Liver (tissue), 9 donors: ENCODE measurements around the gene STOML1. TPM values are rescaled to one million over a fixed set of nuclear protein-coding genes. Genes with fewer than 3 reads are reported as not detected.

ENCODE experiments used
- DNase-seq: peaks from one replicate; pipeline ENCODE4 v3.0.0-alpha.2; 2017; ENCODE audit warnings: low spot score
- H3K27ac ChIP-seq, 2 donors: one replicate each; pipeline ENCODE4 v1.7.0; 2013; ENCODE audit warnings: inconsistent platforms in 2 of 2, low read length in 2 of 2, control low read depth in 1 of 2, low read depth in 1 of 2, mild to moderate bottlenecking in 1 of 2
- H3K27me3 ChIP-seq, 4 donors: one replicate each; pipeline versions ENCODE4 v1.6.1 to v1.7.0; 2013; ENCODE audit warnings: low read length in 3 of 4, inconsistent platforms in 1 of 4, mild to moderate bottlenecking in 1 of 4, moderate library complexity in 1 of 4; ENCODE audit not compliant: control insufficient read depth in 4 of 4, insufficient read depth in 4 of 4
- H3K36me3 ChIP-seq, 4 donors: one replicate each; pipeline versions ENCODE4 v1.6.1 to v1.7.0; 2013; ENCODE audit warnings: low read length in 3 of 4, mild to moderate bottlenecking in 3 of 4, low read depth in 1 of 4, moderate library complexity in 1 of 4; ENCODE audit not compliant: control insufficient read depth in 4 of 4, insufficient read depth in 3 of 4
- H3K4me1 ChIP-seq, 4 donors: one replicate each; pipeline versions ENCODE4 v1.6.1 to v1.7.0; 2013; ENCODE audit warnings: low read length in 3 of 4, mild to moderate bottlenecking in 3 of 4, moderate library complexity in 1 of 4; ENCODE audit not compliant: control insufficient read depth in 4 of 4, insufficient read depth in 4 of 4
- H3K4me3 ChIP-seq, 3 donors: one replicate each; pipeline versions ENCODE4 v1.6.1 to v1.7.0; 2013; ENCODE audit warnings: low read length in 3 of 3, control low read depth in 1 of 3, low read depth in 1 of 3, mild to moderate bottlenecking in 1 of 3
- H3K9ac ChIP-seq, 2 donors: one replicate each; pipeline ENCODE4 v1.7.0; 2013; ENCODE audit warnings: low read length in 2 of 2, mild to moderate bottlenecking in 2 of 2, moderate library complexity in 2 of 2, control low read depth in 1 of 2, low read depth in 1 of 2
- H3K9me3 ChIP-seq, 4 donors: one replicate each; pipeline versions ENCODE4 v1.6.1 to v1.7.0; 2013; ENCODE audit warnings: low read length in 3 of 4; ENCODE audit not compliant: control insufficient read depth in 4 of 4
- EGR1 ChIP-seq, 2 donors: IDR thresholded peaks; 2 replicates each; pipeline ENCODE4 v1.6.1; 2016 to 2018; ENCODE audit warnings: antibody characterized with exemption in 2 of 2, low read depth in 2 of 2
- FOXA1 ChIP-seq: IDR thresholded peaks from 2 replicates; pipeline ENCODE4 v1.6.1; 2016; ENCODE audit warnings: antibody characterized with exemption
- FOXA2 ChIP-seq: IDR thresholded peaks from 2 replicates; pipeline ENCODE4 v1.6.1; 2016; ENCODE audit warnings: antibody characterized with exemption
- GABPA ChIP-seq, 2 donors: IDR thresholded peaks in 1 of 2; conservative IDR thresholded peaks in 1 of 2; 2 replicates each; pipeline ENCODE4 v1.6.1; 2016; ENCODE audit warnings: antibody characterized with exemption in 2 of 2, mild to moderate bottlenecking in 1 of 2, moderate library complexity in 1 of 2
- HNF4A ChIP-seq, 2 donors: conservative IDR thresholded peaks; 2 replicates each; pipeline ENCODE4 v1.6.1; 2016; ENCODE audit warnings: antibody characterized with exemption in 2 of 2, mild to moderate bottlenecking in 2 of 2
- HNF4G ChIP-seq: IDR thresholded peaks from 2 replicates; pipeline ENCODE4 v1.6.1; 2016; ENCODE audit warnings: antibody characterized with exemption
- JUND ChIP-seq, 2 donors: IDR thresholded peaks; 2 replicates each; pipeline ENCODE4 v1.6.1; 2016; ENCODE audit warnings: antibody characterized with exemption in 2 of 2
- NR2F2 ChIP-seq: IDR thresholded peaks from 2 replicates; pipeline ENCODE4 v1.6.1; 2016; ENCODE audit warnings: antibody characterized with exemption
- RAD21 ChIP-seq, 2 donors: IDR thresholded peaks; 2 replicates each; pipeline ENCODE4 v1.6.1; 2016; ENCODE audit warnings: antibody characterized with exemption in 2 of 2, mild to moderate bottlenecking in 2 of 2
- RXRA ChIP-seq, 2 donors: IDR thresholded peaks; 2 replicates each; pipeline ENCODE4 v1.6.1; 2017 to 2018; ENCODE audit warnings: antibody characterized with exemption in 2 of 2, mild to moderate bottlenecking in 1 of 2
- SP1 ChIP-seq: IDR thresholded peaks from 2 replicates; pipeline ENCODE4 v1.6.1; 2018; ENCODE audit warnings: antibody characterized with exemption, mild to moderate bottlenecking
- TAF1 ChIP-seq: conservative IDR thresholded peaks from 2 replicates; pipeline ENCODE4 v1.6.1; 2016; ENCODE audit warnings: antibody characterized with exemption, mild to moderate bottlenecking
- YY1 ChIP-seq: IDR thresholded peaks from 2 replicates; pipeline ENCODE4 v1.6.1; 2016; ENCODE audit warnings: antibody characterized with exemption, mild to moderate bottlenecking
- WGBS: extraction: QIAGEN DNeasy Blood & Tissue Kit; methylation state at CpG from one replicate; pipeline ENCODE4 v1.1.7; 2013; 5-methylcytosine and 5-hydroxymethylcytosine counted together
- polyA plus RNA-seq, 2 donors: library from polyadenylated mRNA; stranded (reverse) in 1 of 2; unstranded in 1 of 2; fragments of 200-250 nt in 1 of 2; fragments of >200 nt in 1 of 2; fragmentation: Nextera tagmentation in 1 of 2; extraction: Ambion mirVana in 1 of 2; gene quantifications; one replicate each; pipeline versions ENCODE4 v1.2.1 to v1.2.3, GENCODE V29; 2013 to 2015
- total RNA-seq, 2 donors: library from RNA; depleted of rRNA; stranded (reverse); fragments of >200 nt; gene quantifications; one replicate each; pipeline ENCODE4 v1.2.3, GENCODE V29; 2014
- TF ChIP-seq, protein P1 (sequence below): IDR thresholded peaks from 2 replicates; pipeline ENCODE4 v1.6.1; 2016; ENCODE audit warnings: antibody characterized with exemption, mild to moderate bottlenecking
- TF ChIP-seq, protein P2 (sequence below): IDR thresholded peaks from 2 replicates; pipeline ENCODE4 v1.6.1; 2016; ENCODE audit warnings: antibody characterized with exemption
- TF ChIP-seq, protein P3 (sequence below): IDR thresholded peaks from 2 replicates; pipeline ENCODE4 v1.6.1; 2016; ENCODE audit warnings: antibody characterized with exemption
- donor health status: healthy.
- donor health status: healthy.
- donor health status: healthy.
- donor health status: healthy.
- donor health status: healthy.

Gene STOML1
- total and polyA plus RNA-seq, 4 donors: 5.4 to 9.4 (median 6.4) TPM

DNA sequence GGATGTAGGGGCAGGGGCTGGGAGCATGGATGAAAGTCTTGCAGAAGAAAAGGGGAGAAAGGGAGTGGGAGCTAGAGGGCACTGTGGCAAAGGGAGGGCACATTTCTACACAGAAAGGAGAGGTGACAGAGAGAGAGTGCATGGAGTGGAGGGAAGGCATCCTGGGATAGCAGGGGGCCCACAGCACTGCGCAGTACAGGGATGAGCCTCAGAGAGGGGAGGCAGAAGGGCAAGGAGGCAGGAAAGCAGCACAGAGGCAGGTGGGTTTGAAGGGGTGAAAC is 5.4 kb downstream of the STOML1 start (continued):
- TF ChIP-seq YY1: no peak
- TF ChIP-seq NR2F2: no peak
- no peak for TF ChIP-seq RAD21 (IDR thresholded peaks at IDR 0.05)
- TF ChIP-seq RXRA (IDR thresholded peaks at IDR 0.05): no peak

DNA sequence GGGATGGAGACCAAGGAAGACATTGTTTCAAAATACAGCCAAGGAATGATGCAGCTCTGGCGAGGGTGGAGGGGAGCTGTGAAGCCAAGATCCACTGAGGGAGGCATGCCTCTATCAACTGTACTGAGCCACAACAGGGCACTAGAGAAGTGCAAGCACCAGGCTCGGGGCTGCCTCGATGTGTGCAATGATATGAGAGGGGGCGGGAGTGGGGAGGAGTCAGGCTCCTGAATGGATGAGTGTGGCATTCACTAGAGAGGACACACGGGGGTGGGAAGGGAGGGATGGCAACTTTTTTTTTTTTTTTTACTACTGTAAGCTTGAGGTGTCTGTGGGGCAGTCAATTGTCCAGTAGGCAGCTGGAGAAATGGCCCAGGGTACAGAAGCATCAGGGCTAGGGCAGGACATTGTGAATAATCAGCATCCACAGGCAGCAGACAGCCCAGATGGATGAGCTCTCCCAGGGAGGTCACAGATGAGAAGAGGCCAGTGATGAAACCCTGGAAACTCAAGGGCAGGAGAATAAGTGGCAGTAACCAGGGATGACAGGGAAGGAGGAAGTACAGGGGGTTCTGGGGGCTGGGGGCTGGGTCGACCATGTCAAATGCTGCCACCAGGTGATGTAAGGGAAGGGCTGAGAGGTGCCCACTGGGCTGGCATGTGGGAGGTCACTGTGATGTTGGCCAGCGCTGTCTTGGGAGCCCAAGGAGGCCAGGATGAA is 5.9 kb downstream of the STOML1 start:
- Histone ChIP-seq H3K9me3 (no peaks in the 10 kb centered on the region), H3K27ac (no peak overlapping the region), H3K36me3 (peaks cover 0 to 20% (median 0%) of the 10 kb centered on the region in 4 donors), H3K9ac (no peak overlapping the region), H3K27me3 (no peaks in the 10 kb centered on the region), H3K4me3 (no peak overlapping the region), H3K4me1 (peaks cover 3 to 7% (median 6%) of the 10 kb centered on the region in 4 donors)
- DNase-seq: no peak
- WGBS: 71% methylated on average over 7 of the region's 7 CpGs
- no peak for TF ChIP-seq HNF4G
- no peak for TF ChIP-seq FOXA1
- no peak for TF ChIP-seq JUND (IDR thresholded peaks at IDR 0.05)
- TF ChIP-seq, protein P1, sequence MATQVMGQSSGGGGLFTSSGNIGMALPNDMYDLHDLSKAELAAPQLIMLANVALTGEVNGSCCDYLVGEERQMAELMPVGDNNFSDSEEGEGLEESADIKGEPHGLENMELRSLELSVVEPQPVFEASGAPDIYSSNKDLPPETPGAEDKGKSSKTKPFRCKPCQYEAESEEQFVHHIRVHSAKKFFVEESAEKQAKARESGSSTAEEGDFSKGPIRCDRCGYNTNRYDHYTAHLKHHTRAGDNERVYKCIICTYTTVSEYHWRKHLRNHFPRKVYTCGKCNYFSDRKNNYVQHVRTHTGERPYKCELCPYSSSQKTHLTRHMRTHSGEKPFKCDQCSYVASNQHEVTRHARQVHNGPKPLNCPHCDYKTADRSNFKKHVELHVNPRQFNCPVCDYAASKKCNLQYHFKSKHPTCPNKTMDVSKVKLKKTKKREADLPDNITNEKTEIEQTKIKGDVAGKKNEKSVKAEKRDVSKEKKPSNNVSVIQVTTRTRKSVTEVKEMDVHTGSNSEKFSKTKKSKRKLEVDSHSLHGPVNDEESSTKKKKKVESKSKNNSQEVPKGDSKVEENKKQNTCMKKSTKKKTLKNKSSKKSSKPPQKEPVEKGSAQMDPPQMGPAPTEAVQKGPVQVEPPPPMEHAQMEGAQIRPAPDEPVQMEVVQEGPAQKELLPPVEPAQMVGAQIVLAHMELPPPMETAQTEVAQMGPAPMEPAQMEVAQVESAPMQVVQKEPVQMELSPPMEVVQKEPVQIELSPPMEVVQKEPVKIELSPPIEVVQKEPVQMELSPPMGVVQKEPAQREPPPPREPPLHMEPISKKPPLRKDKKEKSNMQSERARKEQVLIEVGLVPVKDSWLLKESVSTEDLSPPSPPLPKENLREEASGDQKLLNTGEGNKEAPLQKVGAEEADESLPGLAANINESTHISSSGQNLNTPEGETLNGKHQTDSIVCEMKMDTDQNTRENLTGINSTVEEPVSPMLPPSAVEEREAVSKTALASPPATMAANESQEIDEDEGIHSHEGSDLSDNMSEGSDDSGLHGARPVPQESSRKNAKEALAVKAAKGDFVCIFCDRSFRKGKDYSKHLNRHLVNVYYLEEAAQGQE: no peak
- TF ChIP-seq GABPA (IDR thresholded peaks at IDR 0.05 in 1 of 2, conservative IDR thresholded peaks at IDR 0.05 in 1 of 2): no peak
- no peak for TF ChIP-seq TAF1
- no peak for TF ChIP-seq YY1
- TF ChIP-seq SP1: no peak
- TF ChIP-seq FOXA2: no peak
- no peak for TF ChIP-seq RAD21 (IDR thresholded peaks at IDR 0.05)
- TF ChIP-seq, protein P2, sequence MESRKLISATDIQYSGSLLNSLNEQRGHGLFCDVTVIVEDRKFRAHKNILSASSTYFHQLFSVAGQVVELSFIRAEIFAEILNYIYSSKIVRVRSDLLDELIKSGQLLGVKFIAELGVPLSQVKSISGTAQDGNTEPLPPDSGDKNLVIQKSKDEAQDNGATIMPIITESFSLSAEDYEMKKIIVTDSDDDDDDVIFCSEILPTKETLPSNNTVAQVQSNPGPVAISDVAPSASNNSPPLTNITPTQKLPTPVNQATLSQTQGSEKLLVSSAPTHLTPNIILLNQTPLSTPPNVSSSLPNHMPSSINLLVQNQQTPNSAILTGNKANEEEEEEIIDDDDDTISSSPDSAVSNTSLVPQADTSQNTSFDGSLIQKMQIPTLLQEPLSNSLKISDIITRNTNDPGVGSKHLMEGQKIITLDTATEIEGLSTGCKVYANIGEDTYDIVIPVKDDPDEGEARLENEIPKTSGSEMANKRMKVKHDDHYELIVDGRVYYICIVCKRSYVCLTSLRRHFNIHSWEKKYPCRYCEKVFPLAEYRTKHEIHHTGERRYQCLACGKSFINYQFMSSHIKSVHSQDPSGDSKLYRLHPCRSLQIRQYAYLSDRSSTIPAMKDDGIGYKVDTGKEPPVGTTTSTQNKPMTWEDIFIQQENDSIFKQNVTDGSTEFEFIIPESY: no peak
- TF ChIP-seq HNF4A (conservative IDR thresholded peaks at IDR 0.05): no peak
- TF ChIP-seq, protein P3, sequence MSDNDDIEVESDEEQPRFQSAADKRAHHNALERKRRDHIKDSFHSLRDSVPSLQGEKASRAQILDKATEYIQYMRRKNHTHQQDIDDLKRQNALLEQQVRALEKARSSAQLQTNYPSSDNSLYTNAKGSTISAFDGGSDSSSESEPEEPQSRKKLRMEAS: no peak
- TF ChIP-seq NR2F2: no peak
- no peak for TF ChIP-seq EGR1 (IDR thresholded peaks at IDR 0.05; ENCODE audit: low read depth in 2 of 2)
